Trophoblast cell (in vitro differentiated cells and primary cell): ENCODE measurements around the gene MYL6B.
"Not testable (repeated sequence)": the region's sequence is repeated elsewhere in the genome, so short reads cannot be mapped to it uniquely, and the experiment has no call there.

Experiments used
- DNase-seq, 2 donors: peaks; one replicate each; pipeline ENCODE4 v3.0.0-alpha.2; 2016
- H2AFZ ChIP-seq: 2 replicates; pipeline ENCODE4 v1.6.1; 2013; ENCODE audit warnings: low read length, moderate library complexity, mild to moderate bottlenecking; ENCODE audit not compliant: insufficient read depth, poor library complexity
- H2AK5ac ChIP-seq: 2 replicates; pipeline ENCODE4 v1.6.1; 2013; ENCODE audit warnings: mild to moderate bottlenecking, low read length
- H2BK120ac ChIP-seq: 2 replicates; pipeline ENCODE4 v1.6.1; 2013; ENCODE audit warnings: low read length, mild to moderate bottlenecking, moderate library complexity; ENCODE audit not compliant: insufficient read depth, poor library complexity
- H2BK12ac ChIP-seq: 2 replicates; pipeline ENCODE4 v1.6.1; 2013; ENCODE audit warnings: mild to moderate bottlenecking, low read length, moderate library complexity
- H2BK5ac ChIP-seq: 2 replicates; pipeline ENCODE4 v1.6.1; 2013; ENCODE audit warnings: low read length, low read depth, moderate library complexity, mild to moderate bottlenecking; ENCODE audit not compliant: poor library complexity
- H3K14ac ChIP-seq: 2 replicates; pipeline ENCODE4 v1.6.1; 2013; ENCODE audit warnings: mild to moderate bottlenecking, low read length
- H3K18ac ChIP-seq: 2 replicates; pipeline ENCODE4 v1.6.1; 2013; ENCODE audit warnings: mild to moderate bottlenecking, low read length
- H3K23ac ChIP-seq: 2 replicates; pipeline ENCODE4 v1.6.1; 2013; ENCODE audit warnings: low read length
- H3K27ac ChIP-seq: 2 replicates; pipeline ENCODE4 v1.5.1; 2013; ENCODE audit warnings: low read depth, mild to moderate bottlenecking, inconsistent platforms, low read length, moderate library complexity
- H3K27me3 ChIP-seq: 2 replicates; pipeline ENCODE4 v1.6.1; 2013; ENCODE audit warnings: inconsistent platforms, mild to moderate bottlenecking, low read length, moderate library complexity; ENCODE audit not compliant: insufficient read depth
- H3K36me3 ChIP-seq, 2 experiments: 1 replicate in 1 of 2; 2 replicates in 1 of 2; pipeline ENCODE4 v1.6.1; 2013; ENCODE audit warnings: low read length in 2 of 2, mild to moderate bottlenecking in 2 of 2, moderate library complexity in 1 of 2; ENCODE audit not compliant: insufficient read depth in 2 of 2, control insufficient read depth in 1 of 2
- H3K4ac ChIP-seq: 2 replicates; pipeline ENCODE4 v1.6.1; 2013; ENCODE audit warnings: low read depth, mild to moderate bottlenecking, low read length, moderate library complexity
- H3K4me1 ChIP-seq, 2 experiments: 1 replicate in 1 of 2; 2 replicates in 1 of 2; pipeline ENCODE4 v1.6.1; 2013; ENCODE audit warnings: low read length in 2 of 2, mild to moderate bottlenecking in 2 of 2, moderate library complexity in 1 of 2; ENCODE audit not compliant: insufficient read depth in 2 of 2, control insufficient read depth in 1 of 2
- H3K4me2 ChIP-seq: 2 replicates; pipeline ENCODE4 v1.6.1; 2013; ENCODE audit warnings: inconsistent platforms, mild to moderate bottlenecking, low read length, moderate library complexity
- H3K4me3 ChIP-seq: 2 replicates; pipeline ENCODE4 v1.5.1; 2013; ENCODE audit warnings: mild to moderate bottlenecking, low read depth, low read length, inconsistent platforms
- H3K79me1 ChIP-seq: one replicate; pipeline ENCODE4 v1.6.1; 2013; ENCODE audit warnings: low read length
- H3K79me2 ChIP-seq: 2 replicates; pipeline ENCODE4 v1.6.1; 2013; ENCODE audit warnings: low read length, mild to moderate bottlenecking; ENCODE audit not compliant: control insufficient read depth, insufficient read depth, poor library complexity
- H3K9ac ChIP-seq: 2 replicates; pipeline ENCODE4 v1.6.1; 2013; ENCODE audit warnings: mild to moderate bottlenecking, low read length
- H3K9me3 ChIP-seq: 2 replicates; pipeline ENCODE4 v1.6.1; 2013; ENCODE audit warnings: low read depth, mild to moderate bottlenecking, control low read depth, inconsistent platforms, low read length; ENCODE audit not compliant: insufficient read depth
- H4K12ac ChIP-seq: 2 replicates; pipeline ENCODE4 v1.6.1; 2013; ENCODE audit warnings: low read depth, mild to moderate bottlenecking, low read length, moderate library complexity
- H4K8ac ChIP-seq: 2 replicates; pipeline ENCODE4 v1.6.1; 2013; ENCODE audit warnings: low read depth, mild to moderate bottlenecking, low read length, moderate library complexity
- H4K91ac ChIP-seq: one replicate; pipeline ENCODE4 v1.6.1; 2013; ENCODE audit warnings: low read depth, mild to moderate bottlenecking, low read length, moderate library complexity
- WGBS: extraction: QIAGEN DNeasy Blood & Tissue Kit; methylation state at CpG from one replicate; pipeline ENCODE4 v1.1.7; 2013; ENCODE audit warnings: missing lambda C conversion rate; ENCODE audit not compliant: insufficient read length, insufficient coverage; ENCODE audit errors: extremely low coverage; 5-methylcytosine and 5-hydroxymethylcytosine counted together

MYL6B gene

DNA sequence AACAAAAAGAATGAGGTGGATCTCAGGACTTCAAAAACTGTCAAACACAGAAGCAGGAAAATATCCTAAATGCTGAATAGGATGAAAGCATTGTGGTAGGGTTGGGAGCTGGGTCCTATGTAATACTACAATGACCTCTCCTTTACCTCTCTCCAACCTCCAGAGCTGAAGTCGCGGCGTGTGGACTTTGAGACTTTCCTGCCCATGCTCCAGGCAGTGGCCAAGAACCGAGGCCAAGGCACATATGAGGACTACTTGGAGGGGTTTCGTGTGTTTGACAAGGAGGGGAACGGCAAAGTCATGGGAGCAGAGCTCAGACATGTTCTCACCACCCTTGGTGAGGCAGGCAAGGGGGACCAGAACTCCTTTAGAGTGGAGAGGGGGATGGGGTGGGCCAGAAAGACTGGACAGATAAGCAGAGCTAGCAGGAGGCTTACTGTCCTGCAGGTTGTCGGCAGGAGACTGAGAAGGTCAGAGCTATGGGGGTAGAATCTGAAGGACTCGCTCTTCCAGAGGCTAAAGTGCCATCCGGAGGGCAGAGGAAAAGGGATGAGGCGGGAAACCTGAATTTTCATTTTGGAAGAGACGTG lies 3.0 kb downstream of the MYL6B start:
- no peak overlapping the region for H3K4ac ChIP-seq
- H2AFZ ChIP-seq, result no peak overlapping the region
- H3K14ac ChIP-seq, result no peak overlapping the region
- no peak overlapping the region for H3K23ac ChIP-seq
- H3K27ac ChIP-seq, result no peak overlapping the region
- H3K4me2 ChIP-seq, result no peak overlapping the region
- H2AK5ac ChIP-seq, result no peak overlapping the region
- peaks cover 27 to 28% of the 10 kb centered on the region in 2 experiments for H3K4me1 ChIP-seq
- peaks cover 19% of the 10 kb centered on the region for H3K79me2 ChIP-seq
- peaks cover 24% of the 10 kb centered on the region for H3K79me1 ChIP-seq
- H3K9ac ChIP-seq, result no peak overlapping the region
- no peak overlapping the region for H2BK120ac ChIP-seq
- H4K8ac ChIP-seq, result no peak overlapping the region
- no peak overlapping the region for H4K91ac ChIP-seq
- no peak overlapping the region for H2BK12ac ChIP-seq
- H2BK5ac ChIP-seq, result no peak overlapping the region
- no peak overlapping the region for H4K12ac ChIP-seq
- no peaks in the 10 kb centered on the region for H3K27me3 ChIP-seq
- H3K18ac ChIP-seq, result no peak overlapping the region
- no CpG with 5 or more reads among the region's 11 CpGs for WGBS
- no peak for DNase-seq
- no peak overlapping the region for H3K4me3 ChIP-seq
- H3K9me3 ChIP-seq, result peaks cover 2% of the 10 kb centered on the region
- H3K36me3 ChIP-seq, result peaks cover 20 to 28% of the 10 kb centered on the region in 2 experiments

DNA sequence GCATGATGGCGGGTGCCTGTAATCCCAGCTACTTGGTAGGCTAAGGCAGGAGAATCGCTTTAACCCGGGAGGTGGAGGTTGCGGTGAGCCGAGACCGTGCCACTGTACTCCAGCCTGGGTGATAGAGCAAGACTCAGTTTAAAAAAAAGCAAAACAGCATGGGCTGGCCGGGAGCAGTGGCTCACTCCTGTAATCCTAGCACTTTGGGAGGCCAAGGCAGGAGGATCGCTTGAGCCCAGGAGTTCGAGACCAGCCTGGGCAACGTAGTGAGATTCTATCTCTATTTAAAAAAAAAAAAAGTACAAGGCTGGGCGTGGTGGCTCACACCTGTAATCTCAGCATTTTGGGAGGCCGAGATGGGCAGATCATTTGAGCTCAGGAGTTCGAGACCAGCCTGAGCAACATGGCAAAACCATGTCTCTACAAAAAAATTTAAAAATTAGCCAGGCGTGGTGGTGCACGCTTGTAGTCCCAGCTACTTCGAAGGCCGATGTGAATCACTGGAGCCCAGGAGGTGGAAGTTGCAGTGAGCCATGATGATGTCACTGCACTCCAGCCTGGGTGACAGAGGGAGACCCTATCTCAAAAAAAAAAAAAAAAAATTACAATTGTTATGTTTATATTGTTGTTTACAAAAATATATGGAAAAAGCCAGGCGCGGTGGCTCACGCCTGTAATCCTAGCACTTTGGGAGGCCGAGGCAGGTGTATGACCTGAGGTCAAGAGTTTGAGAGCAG lies 4.2 kb downstream of the MYL6B start:
- not testable (repeated sequence) for H3K4me3 ChIP-seq, DNase-seq
- WGBS, result no CpG with 5 or more reads among the region's 21 CpGs

GRCh38 chr12:56157201-56158028 lies 5.0 kb downstream of the MYL6B start:
- H3K79me2 ChIP-seq, result peaks cover 19% of the 10 kb centered on the region
- H3K18ac ChIP-seq, result peak overlapping the region; percentile 28
- H3K4me1 ChIP-seq, result peaks cover 31 to 32% of the 10 kb centered on the region in 2 experiments
- peak; percentile 93 to 95 for DNase-seq
- no CpG with 5 or more reads among the region's 45 CpGs for WGBS
- H3K4me2 ChIP-seq, result peak overlapping the region; percentile 71
- H2AFZ ChIP-seq, result peak overlapping the region; percentile 26
- peak overlapping the region; percentile 2 for H4K12ac ChIP-seq
- H3K4me3 ChIP-seq, result peak overlapping the region; percentile 55
- H3K23ac ChIP-seq, result no peak overlapping the region
- H3K27me3 ChIP-seq, result no peaks in the 10 kb centered on the region
- H2AK5ac ChIP-seq, result no peak overlapping the region
- H3K4ac ChIP-seq, result peak overlapping the region; percentile 34
- H3K9ac ChIP-seq, result peak overlapping the region; percentile 44
- H4K91ac ChIP-seq, result peak overlapping the region; percentile 50
- H3K36me3 ChIP-seq, result peaks cover 38 to 48% of the 10 kb centered on the region in 2 experiments
- H3K9me3 ChIP-seq, result peaks cover 4% of the 10 kb centered on the region
- peak overlapping the region; percentile 27 for H2BK5ac ChIP-seq
- H3K27ac ChIP-seq, result peak overlapping the region; percentile 67
- peak overlapping the region; percentile 24 for H2BK120ac ChIP-seq
- H3K79me1 ChIP-seq, result peaks cover 19% of the 10 kb centered on the region
- peak overlapping the region; percentile 27 for H3K14ac ChIP-seq
- no peak overlapping the region for H2BK12ac ChIP-seq
- H4K8ac ChIP-seq, result peak overlapping the region; percentile 44

More for the DNA sequence above, 4.2 kb downstream of the MYL6B start:
- not testable (repeated sequence) for H3K23ac ChIP-seq, H3K14ac ChIP-seq, H3K27me3 ChIP-seq, H2BK12ac ChIP-seq, H4K91ac ChIP-seq, H3K18ac ChIP-seq, H3K9ac ChIP-seq, H3K4ac ChIP-seq, H4K8ac ChIP-seq, H2BK5ac ChIP-seq, H2AFZ ChIP-seq, H4K12ac ChIP-seq, H2BK120ac ChIP-seq, H3K9me3 ChIP-seq, H2AK5ac ChIP-seq
- H3K79me2 ChIP-seq, result peaks cover 19% of the 10 kb centered on the region
- H3K79me1 ChIP-seq, result peaks cover 24% of the 10 kb centered on the region
- peak overlapping the region; percentile 71 for H3K4me2 ChIP-seq
- peak overlapping the region; percentile 67 for H3K27ac ChIP-seq
- H3K4me1 ChIP-seq, result peaks cover 33% of the 10 kb centered on the region in 2 experiments
- H3K36me3 ChIP-seq, result peaks cover 31 to 41% of the 10 kb centered on the region in 2 experiments
